HG03135 (cell line): ENCODE measurements around the gene RNF44.

Source experiments
- ATAC-seq: cut with Tn5 transposase; IDR thresholded peaks from one replicate; pipeline ENCODE4 v1.9.1; 2021; ENCODE audit warnings: mild to moderate bottlenecking, moderate library complexity; ENCODE audit not compliant: unreplicated experiment

The RNF44 gene

GRCh38 chr5:176536902-176537553 lies at the start of gene RNF44:
Gene RNF44 (minus strand): TSS chr5:176537402. CDS start chr5:176532472, 4,930 bp downstream.
- ATAC-seq, result peak; percentile 53

GRCh38 chr5:176583076-176583475 lies 45.9 kb upstream of the RNF44 start:
- no peak for ATAC-seq

- ATAC-seq, result no peak
These were observed 44.2 kb upstream of the RNF44 start for GRCh38 chr5:176581361-176581760.

DNA sequence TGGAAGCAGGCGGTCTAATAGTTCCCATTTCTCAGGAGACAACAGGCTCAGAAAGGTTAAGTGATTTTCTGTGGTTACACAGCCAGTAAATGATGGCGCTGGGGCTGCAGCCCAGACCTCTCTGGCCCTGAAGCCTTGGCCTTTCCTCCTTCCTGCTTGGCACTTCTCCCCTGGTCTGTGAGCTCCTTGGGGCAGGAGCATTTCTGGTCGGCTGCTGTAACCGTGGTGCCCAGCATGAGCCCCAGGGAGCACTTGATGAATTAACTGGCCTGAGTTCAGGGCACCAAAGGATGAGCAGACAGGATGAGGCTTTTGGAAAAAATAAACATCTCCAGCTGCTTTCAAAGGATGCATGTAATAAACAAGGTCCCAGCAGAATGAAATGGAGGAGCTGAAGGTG lies 42.1 kb upstream of the RNF44 start:
- ATAC-seq, result no peak

DNA sequence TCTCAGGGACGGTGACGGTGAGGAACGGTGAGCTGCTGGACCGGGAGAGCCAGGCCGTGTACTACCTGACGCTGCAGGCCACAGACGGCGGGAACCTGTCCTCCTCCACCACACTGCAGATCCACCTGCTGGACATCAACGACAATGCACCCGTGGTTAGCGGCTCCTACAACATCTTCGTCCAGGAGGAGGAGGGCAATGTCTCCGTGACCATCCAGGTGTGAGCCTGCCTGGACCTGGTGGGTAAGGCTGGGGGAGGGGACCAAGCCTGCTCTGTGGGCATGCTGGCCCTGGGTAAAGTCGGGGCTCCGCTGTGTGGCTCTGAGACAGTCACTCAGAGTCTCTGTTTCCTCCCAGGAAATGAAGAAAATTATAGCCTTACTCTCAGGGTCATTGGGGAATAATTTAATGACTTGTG lies 41.2 kb upstream of the RNF44 start:
- ATAC-seq, result no peak

- ATAC-seq, result no peak
These were observed 40.3 kb upstream of the RNF44 start for GRCh38 chr5:176577312-176578176.

GRCh38 chr5:176575488-176576422 lies 38.6 kb upstream of the RNF44 start:
- ATAC-seq, result no peak

GRCh38 chr5:176575066-176575465 lies 37.9 kb upstream of the RNF44 start:
- ATAC-seq, result no peak

DNA sequence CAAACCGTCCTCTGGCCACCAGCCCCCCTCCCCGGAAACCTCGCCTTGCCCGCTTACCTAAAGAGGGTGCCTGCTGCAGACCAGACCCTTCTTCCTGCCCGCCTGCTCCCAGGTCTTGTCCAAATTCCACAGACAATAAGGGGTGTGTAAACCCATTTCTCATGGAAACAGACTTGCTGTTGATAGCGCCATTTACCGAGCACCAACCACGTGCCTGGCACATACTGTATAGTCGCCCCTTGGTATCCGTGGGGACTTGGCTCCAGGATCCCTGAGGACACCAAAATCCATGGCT lies 37.0 kb upstream of the RNF44 start:
- no peak for ATAC-seq

GRCh38 chr5:176573564-176574296 lies 36.5 kb upstream of the RNF44 start:
- no peak for ATAC-seq

DNA sequence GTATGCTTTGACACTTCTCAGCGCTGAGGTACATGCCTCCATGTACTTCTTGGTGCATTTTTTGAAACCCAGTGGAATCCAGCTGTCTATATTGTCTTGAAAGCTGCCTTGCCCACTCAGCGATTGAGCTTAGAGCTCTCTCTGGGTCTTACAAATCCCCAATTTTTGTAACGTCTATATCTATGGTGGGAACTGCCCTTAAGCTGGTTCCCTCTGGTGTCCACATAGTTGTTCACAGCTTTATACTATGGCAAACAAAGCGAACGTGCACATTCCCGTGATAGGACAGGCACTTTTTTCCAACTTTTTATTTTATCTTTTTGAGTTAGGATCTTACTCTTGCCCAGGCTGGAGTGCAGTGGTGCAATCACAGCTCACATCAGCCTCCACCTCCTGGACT lies 32.8 kb upstream of the RNF44 start:
- no peak for ATAC-seq

GRCh38 chr5:176568657-176569056 lies 31.5 kb upstream of the RNF44 start:
- no peak for ATAC-seq

DNA sequence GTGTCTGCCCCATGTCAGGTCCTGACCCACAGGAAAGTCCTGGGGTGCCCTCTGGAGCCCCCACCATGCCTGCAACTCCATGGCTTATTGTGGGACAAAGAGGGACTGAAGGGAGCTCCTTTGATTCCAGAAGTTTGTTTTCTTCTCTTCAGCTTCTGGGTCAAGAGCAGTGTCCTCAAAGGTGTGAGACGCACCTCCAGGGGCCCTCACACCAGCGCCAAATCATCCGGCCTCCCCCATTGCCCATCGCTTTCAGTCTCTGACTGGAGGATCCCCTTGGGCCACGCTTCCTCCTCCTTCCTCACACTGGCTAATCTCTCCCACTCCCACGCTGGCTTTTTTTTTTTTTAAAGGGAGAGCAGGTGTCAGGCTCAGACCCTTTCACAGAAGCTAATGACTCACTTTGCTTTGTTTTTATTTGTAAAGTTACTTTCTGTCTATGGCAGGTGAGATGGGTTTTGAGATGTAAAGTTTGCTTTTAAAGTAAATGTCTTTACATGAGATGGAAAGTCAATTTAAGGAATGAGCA lies 28.6 kb upstream of the RNF44 start:
- no peak for ATAC-seq

DNA sequence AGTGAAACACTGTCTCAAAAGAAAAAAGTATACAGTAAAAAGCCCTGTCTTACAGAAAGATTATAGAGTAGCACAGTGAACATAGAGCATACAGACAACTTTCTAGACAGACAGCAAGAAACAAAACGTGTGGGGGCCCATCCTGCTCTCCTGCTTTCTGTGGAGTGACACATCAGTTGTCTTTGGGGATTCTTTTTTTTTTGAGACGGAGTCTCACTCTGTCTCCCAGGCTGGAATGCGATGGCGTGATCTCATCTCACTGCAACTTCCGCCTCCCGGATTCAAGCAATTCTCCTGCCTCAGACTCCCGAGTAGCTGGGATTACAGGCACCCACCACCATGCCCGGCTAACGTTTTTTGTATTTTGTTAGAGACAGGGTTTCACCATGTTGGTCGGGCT lies 26.8 kb upstream of the RNF44 start:
- ATAC-seq, result no peak

DNA sequence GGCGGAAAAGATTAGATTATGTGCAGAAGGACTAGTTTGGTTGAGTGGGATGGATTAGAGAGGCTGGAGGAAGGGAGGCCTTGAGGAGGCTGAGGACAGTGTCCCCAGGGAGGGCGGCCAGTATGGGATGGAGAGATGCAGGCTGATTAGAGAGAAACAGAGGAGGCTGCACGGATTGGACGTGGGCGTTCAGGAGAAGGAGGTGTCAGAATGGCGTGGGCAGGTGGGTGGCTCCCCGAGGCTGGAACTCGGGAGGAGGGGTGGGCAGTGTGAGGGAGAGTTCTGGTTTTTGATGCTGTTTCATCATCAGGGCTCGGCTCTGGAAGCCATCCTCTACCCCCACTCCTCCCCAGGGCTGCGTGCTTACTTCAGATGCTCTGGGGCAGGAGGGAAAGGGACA lies 25.0 kb upstream of the RNF44 start:
- ATAC-seq, result no peak

DNA sequence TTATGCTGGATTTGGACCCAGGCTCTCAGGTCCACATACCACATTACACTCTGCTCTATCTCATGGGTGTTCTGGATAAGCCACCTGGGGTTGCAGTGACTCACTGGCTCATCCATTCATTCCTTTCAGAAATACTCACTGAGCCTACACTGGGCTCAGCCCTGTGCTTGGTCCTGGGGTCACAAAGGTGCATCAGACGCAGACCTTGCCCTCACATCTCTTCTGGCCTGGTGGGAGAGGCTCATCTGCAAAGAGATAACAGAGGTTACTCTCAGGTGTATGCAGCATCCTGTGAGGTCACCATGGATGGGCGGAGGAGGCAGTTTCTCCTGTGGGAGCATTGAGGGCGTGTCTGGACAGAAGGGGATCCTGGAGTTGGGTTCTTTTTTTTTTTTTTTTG lies 24.1 kb upstream of the RNF44 start:
- no peak for ATAC-seq

GRCh38 chr5:176560364-176560763 lies 23.2 kb upstream of the RNF44 start:
- ATAC-seq, result no peak

DNA sequence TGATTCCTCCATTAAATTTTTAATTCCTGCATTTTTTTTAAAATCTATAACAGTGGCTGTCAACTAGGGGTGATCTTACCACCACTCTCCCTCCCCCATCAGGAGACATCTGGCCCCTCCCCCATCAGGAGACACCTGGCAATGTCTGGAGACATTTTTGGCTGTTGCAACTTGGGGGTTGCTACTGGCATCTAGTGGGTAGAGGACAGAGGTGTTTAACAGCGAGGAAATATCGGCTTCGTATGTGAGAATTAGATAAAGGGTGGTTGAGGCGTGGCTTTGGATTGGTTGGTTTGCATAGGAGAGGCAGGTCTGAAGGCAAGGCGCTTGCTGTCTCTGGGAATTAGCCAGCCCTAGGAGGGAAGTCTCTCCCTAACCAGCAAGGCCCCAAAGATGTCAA lies 22.5 kb upstream of the RNF44 start:
- ATAC-seq, result no peak

- ATAC-seq, result no peak
These were observed 20.6 kb upstream of the RNF44 start for GRCh38 chr5:176557846-176558245.

DNA sequence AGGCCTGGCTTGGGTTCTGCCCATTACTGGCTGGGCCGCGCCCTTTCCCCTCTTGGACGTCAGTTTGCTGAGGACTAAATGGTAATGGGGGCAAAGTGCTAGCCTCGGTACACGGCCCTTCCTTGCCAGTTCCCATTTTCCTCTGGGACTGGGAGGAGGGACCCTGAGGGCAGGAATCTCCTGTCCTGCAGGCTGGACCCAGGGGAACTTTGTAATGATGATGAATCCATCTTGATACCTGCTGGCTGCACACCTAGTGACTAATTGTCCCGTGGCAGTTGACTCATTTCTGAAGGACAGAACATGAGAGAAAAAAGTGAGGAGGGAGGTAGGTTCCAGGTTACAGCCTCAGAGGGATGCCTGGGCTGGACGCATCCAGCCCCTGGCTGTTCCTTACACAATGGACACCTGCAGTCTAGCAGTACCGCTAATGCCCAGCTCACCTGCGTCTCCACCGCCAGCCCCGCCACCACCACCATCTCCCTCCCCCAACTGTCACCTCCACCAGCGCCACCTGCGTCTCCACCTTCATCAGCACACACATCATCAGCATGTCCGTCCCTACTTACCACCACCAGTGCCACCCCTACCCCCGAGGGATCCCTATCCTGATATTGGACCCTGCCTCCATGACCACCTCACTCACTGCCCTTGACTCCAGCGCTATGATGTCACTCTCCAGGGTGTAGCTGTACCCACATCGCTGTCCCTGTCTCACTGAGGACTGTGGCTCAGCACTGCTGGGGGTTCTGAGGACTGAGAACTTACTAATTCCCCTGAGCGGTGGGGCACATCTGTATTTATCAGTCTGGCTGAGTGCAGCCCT lies 16.3 kb upstream of the RNF44 start:
- ATAC-seq, result no peak
